Kidney epithelial cell (primary cell): ENCODE data around the gene TPTE. TPM values are rescaled to one million over a fixed set of nuclear protein-coding genes. Genes with fewer than 3 reads are reported as not detected.
"Not testable (repeated sequence)": the region's sequence is repeated elsewhere in the genome, so short reads cannot be mapped to it uniquely, and the experiment has no call there.

Source experiments
- DNase-seq: peaks from one replicate; pipeline ENCODE4 v3.0.0-alpha.2; 2010; ENCODE audit warnings: low read depth
- H3K27me3 ChIP-seq: 2 replicates; pipeline ENCODE4 v1.6.0; 2011; ENCODE audit warnings: low read length; ENCODE audit not compliant: control insufficient read depth, insufficient read depth
- H3K36me3 ChIP-seq: 2 replicates; pipeline ENCODE4 v1.5.1; 2011; ENCODE audit warnings: low read length; ENCODE audit not compliant: control insufficient read depth, insufficient read depth
- H3K4me3 ChIP-seq: 2 replicates; pipeline ENCODE4 v1.5.1; 2011; ENCODE audit warnings: low read depth, mild to moderate bottlenecking, control low read depth, low read length
- CTCF ChIP-seq: IDR thresholded peaks from 2 replicates; pipeline ENCODE4 v1.5.1; 2011; ENCODE audit warnings: mild to moderate bottlenecking, moderate library complexity, low read length, control low read depth, inconsistent platforms; ENCODE audit not compliant: insufficient read depth, poor library complexity, severe bottlenecking
- total RNA-seq: library from RNA; depleted of rRNA; stranded (reverse); fragments of >200 nt; gene quantifications from 2 replicates; pipeline ENCODE4 v1.2.3, GENCODE V29; 2015

Gene TPTE
- total RNA-seq, 1 donor from 2014 or later = not detected

GRCh38 chr21:10539956-10540355 lies 18.6 kb downstream of the TPTE start:
- Histone ChIP-seq H3K36me3 (no peaks in the 10 kb centered on the region), H3K27me3 (no peaks in the 10 kb centered on the region), H3K4me3 (no peak overlapping the region)
- TF ChIP-seq CTCF = no peak
- DNase-seq = no peak

GRCh38 chr21:10544376-10544775 lies 23.0 kb downstream of the TPTE start:
- not testable (repeated sequence) for H3K4me3 ChIP-seq, H3K27me3 ChIP-seq, H3K36me3 ChIP-seq, DNase-seq

GRCh38 chr21:10547868-10548267 lies 26.5 kb downstream of the TPTE start:
- H3K36me3 ChIP-seq, H3K27me3 ChIP-seq, DNase-seq, H3K4me3 ChIP-seq: not testable (repeated sequence)

- H3K27me3 ChIP-seq, DNase-seq, H3K36me3 ChIP-seq, H3K4me3 ChIP-seq: not testable (repeated sequence)
Measured at GRCh38 chr21:10548331-10548954, 27.1 kb downstream of the TPTE start.

GRCh38 chr21:10570803-10571202 lies 49.4 kb downstream of the TPTE start:
- H3K36me3 ChIP-seq, H3K27me3 ChIP-seq, DNase-seq, H3K4me3 ChIP-seq: not testable (repeated sequence)

GRCh38 chr21:10574531-10575310 lies 53.3 kb downstream of the TPTE start:
- H3K36me3 ChIP-seq, H3K27me3 ChIP-seq, DNase-seq, H3K4me3 ChIP-seq: not testable (repeated sequence)

- H3K27me3 ChIP-seq = no peaks in the 10 kb centered on the region
- no peak for DNase-seq
- no peak for TF ChIP-seq CTCF
- no peak overlapping the region for H3K4me3 ChIP-seq
- no peaks in the 10 kb centered on the region for H3K36me3 ChIP-seq
Measured at GRCh38 chr21:10575311-10575667, 53.9 kb downstream of the TPTE start.

GRCh38 chr21:10578910-10579309 lies 57.5 kb downstream of the TPTE start:
- H3K27me3 ChIP-seq, H3K36me3 ChIP-seq, DNase-seq, H3K4me3 ChIP-seq: not testable (repeated sequence)

GRCh38 chr21:10589115-10589514 lies 67.7 kb downstream of the TPTE start:
- DNase-seq, H3K36me3 ChIP-seq, H3K27me3 ChIP-seq, H3K4me3 ChIP-seq: not testable (repeated sequence)

- not testable (repeated sequence) for DNase-seq, H3K4me3 ChIP-seq, H3K27me3 ChIP-seq, H3K36me3 ChIP-seq
Measured at GRCh38 chr21:10607074-10607473, 85.7 kb downstream of the TPTE start.

GRCh38 chr21:10614285-10614684 lies 92.9 kb downstream of the TPTE start:
- H3K36me3 ChIP-seq, DNase-seq, H3K4me3 ChIP-seq, H3K27me3 ChIP-seq: not testable (repeated sequence)

- DNase-seq, H3K27me3 ChIP-seq, H3K4me3 ChIP-seq, H3K36me3 ChIP-seq: not testable (repeated sequence)
Measured at GRCh38 chr21:10616061-10616460, 94.7 kb downstream of the TPTE start.
